Measurements from ENCODE around the gene BLTP3B.
A peak's percentile ranks its signal among the peaks of the same experiment; 100 is the strongest.

The BLTP3B gene

DNA sequence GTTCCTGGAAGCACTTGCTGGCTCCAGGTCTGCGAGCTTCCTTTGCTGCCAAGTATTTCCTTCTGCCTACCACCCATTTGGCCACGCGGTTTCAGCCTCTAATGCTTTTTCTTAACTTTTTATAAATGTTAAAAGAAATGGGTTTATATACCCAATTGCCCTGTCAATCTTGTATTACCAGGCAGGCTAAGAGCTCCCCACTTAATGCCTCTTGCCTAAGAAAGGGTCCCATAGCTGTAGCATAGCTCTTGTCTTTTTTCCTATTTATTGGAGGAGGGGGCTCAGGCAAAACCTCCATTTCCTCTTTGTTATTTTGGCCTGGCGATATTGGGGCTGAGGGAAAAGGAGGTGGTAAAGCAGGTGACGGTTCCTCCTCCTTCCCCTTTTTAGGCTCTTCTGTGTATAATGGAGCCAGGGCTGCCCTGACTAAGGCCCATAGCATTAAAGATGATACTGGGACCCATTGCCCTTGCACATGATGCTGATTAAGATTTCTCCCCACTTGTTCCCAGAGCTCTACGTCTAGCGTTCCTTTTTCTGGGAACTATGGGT is 21.6 kb upstream of the BLTP3B start:
- DNase-seq (ENCODE audit: low read depth in 2 of 2, low spot score in 1 of 2), result no peak

GRCh38 chr12:100163416-100164152 is 20.9 kb upstream of the BLTP3B start:
- DNase-seq (ENCODE audit: low read depth in 2 of 2, low spot score in 1 of 2), result peak; percentile 21 to 43

- no peak for DNase-seq (ENCODE audit: low read depth in 2 of 2, low spot score in 1 of 2)
Measured at GRCh38 chr12:100159391-100160104, 16.9 kb upstream of the BLTP3B start.

- no peak for DNase-seq (ENCODE audit: low read depth in 2 of 2, low spot score in 1 of 2)
Measured at GRCh38 chr12:100158535-100158934, 15.9 kb upstream of the BLTP3B start.

DNA sequence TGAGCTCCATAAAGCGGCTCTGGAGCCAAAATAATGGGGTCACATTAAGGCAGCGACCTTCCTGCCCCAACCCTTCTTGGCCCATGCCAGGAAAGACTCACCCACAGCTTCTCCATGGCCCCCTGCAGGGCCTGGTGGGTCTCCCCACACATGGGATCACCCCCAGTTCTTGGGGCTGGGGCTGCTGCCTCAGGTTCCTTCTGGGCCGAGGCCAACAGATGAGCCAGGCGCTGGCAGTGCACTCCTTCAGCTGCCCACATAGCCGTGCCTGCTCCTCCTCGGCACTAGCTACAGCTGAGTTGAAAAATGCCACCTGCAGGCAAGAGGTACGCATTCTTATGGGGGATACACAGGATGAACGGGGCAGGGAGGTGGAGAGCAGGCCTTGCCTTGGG is 14.8 kb upstream of the BLTP3B start:
- DNase-seq (ENCODE audit: low read depth in 2 of 2, low spot score in 1 of 2), result no peak

DNA sequence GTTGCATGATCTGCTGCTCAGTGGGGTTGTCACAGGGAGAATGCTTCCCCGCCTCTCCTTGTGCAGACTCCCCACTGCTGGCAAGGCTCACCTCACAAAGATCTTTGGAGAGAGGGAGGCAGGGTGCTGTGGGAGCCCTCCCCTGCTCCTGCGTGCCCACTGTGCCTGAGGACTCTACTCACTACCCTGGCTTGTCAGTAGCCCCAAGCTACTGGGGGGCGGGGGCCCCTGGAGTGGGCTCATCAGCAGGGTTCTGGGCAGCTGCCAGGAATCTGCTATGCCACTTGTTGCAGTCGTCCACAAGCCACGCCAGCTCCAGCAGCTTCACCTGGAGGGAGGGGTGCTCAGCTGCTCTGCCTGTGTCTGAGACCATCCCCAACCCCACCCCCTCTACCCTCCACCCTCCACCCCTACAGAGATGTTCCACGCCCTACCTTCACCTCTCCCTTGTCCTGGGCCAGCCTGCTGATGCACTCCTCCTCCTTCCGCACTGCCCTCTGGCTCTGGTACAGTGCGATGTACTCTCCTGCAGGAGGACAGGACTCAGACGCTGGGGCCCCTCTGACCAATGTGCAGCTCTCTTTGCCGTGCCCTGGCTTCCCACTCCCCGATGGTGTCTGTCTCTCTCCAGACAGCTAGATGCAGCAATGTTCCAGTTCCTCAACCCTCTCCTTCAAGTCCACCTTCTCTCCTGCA is 14.2 kb upstream of the BLTP3B start:
- no peak for DNase-seq (ENCODE audit: low read depth in 2 of 2, low spot score in 1 of 2)

DNA sequence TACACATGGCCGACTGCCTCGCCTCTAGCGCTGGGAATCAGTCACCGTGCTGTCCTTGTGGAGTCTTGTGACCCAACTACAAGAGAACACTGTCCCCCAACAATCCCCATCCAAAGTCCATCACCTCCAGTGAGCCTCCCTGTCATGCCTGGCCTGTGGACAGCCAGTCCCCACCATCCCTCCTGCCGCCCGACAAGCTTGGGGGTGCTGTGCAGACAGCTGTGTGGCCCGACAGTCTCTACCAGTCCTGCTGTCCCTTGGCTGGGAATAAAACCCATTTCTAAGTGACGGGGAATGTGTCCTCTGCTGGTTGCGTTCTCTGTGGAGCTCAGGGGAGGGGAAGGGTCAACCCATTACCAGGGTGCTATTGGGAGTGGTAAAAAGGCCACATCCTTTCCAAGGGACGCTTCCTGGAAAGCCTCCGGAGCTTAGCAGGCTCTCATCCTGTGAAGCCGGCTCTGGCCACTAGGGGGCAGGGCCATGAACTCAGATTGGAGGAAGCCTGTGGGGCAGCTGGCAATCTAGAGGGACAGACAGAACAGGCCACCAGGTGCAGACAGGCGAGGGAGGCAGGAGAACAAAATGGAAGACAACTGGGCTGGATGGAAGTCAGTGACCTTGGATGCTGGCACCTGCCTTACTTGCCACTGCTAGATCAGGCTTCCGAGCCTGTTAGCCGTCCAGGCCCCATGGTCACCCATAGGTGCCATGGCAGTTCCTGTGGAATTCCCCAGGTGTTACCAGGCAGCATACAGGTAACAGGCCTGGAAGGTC is 12.0 kb upstream of the BLTP3B start:
- DNase-seq (ENCODE audit: low read depth in 2 of 2, low spot score in 1 of 2), result peak; percentile 40 to 60

- DNase-seq (ENCODE audit: low read depth in 2 of 2, low spot score in 1 of 2), result no peak
Measured at GRCh38 chr12:100153131-100153530, 10.5 kb upstream of the BLTP3B start.

DNA sequence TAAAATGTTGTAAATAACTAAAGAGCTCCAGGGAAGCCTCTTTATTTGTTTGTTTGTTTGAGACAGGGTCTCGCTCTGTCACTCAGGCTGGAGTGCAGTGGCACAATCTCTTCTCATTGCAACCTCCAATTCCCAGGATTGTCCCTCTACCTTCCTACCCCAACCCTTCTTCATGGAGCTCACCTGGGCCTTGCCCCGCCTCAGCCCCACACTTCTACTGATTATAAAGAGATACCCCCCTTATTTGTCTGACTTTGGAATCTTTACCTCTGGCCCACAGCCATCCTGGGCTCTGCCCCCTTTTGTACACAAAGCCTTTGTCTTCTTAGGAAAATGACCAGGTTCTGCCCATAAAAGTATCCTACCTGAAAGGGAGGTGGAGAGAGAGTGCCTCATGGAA is 9.1 kb upstream of the BLTP3B start:
- DNase-seq (ENCODE audit: low read depth in 2 of 2, low spot score in 1 of 2), result no peak

DNA sequence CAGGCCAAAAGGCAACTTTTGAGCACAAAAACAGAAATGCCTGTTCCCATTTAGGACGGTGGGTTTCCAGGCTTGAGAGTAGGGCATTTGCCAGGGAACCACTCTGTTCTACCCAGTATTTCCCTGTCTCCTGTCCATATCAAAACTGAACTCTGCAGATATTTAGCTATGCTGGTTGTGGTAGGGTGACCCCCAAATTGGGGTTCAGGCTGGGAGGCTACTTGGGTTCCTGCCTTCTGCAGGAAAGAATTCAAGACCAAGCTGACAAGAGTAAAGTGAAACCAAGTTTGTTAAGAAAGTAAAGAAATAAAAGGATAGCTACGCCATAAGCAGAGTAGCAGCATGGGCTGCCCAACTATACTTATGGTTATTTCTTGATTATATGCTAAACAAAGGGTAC is 3.6 kb upstream of the BLTP3B start:
- DNase-seq (ENCODE audit: low read depth in 2 of 2, low spot score in 1 of 2), result no peak

GRCh38 chr12:100145643-100146042 is 3.0 kb upstream of the BLTP3B start:
- DNase-seq (ENCODE audit: low read depth in 2 of 2, low spot score in 1 of 2), result no peak

DNA sequence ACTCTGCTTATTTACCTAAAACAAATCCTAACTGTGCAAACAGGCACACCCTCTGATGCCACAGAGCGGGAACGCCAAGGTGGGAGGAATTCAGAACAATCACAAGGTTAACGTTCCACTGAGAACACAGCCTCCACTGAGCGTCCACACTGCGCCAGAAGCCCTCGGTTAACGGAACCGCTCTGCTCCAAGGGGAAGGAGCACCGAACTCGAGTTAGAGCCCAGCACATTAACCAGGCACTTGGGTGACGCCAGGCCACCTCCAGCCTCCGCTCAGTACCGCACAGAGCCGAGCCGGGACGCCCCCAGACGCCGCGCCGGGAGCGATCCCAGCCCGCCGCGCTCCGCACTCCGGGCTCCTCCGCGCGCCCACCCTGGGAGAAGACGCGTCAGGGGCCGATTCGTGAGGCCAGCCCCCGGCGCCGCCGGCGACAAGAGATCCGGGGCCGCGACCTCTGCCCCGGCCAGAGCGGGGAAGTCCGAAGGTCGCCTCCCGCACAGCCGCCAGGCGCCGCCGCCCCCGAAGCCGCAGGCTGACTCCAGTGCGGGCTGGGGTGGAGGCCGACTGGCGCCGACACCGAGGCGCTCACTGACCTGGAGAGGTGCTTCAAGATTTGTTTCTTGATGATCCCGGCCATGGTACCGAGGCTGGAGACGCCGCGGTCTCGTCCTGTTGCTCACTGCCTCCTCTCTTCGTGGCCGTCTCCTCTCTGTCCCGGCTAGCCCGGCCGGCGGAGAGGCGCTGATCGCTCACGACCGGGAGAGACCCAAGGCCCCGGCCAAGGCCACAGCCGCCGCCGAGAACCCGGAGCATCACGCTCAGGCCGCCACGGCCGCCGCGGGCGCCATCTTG is 450 bp downstream of the BLTP3B start:
- no peak for DNase-seq (ENCODE audit: low read depth in 2 of 2, low spot score in 1 of 2)

DNA sequence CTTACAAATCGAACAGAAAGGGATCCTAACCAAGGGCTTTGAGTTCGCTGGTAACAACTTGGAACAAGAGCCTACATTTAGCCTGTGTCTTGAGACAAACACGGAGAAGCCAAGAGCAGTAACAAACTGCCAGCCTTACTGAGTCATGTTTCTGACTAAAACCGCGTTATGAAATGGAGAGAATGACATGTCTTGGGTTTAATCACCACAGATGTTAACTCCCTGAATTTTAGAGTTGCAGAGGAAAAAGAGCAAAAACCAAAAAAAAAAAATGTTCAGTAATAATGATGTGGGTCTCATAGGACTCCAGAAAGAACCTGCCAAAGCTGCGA is 1.0 kb downstream of the BLTP3B start:
- DNase-seq (ENCODE audit: low read depth in 2 of 2, low spot score in 1 of 2), result no peak

GRCh38 chr12:100138803-100139098 is 3.9 kb downstream of the BLTP3B start:
- DNase-seq (ENCODE audit: low read depth in 2 of 2, low spot score in 1 of 2), result no peak

DNA sequence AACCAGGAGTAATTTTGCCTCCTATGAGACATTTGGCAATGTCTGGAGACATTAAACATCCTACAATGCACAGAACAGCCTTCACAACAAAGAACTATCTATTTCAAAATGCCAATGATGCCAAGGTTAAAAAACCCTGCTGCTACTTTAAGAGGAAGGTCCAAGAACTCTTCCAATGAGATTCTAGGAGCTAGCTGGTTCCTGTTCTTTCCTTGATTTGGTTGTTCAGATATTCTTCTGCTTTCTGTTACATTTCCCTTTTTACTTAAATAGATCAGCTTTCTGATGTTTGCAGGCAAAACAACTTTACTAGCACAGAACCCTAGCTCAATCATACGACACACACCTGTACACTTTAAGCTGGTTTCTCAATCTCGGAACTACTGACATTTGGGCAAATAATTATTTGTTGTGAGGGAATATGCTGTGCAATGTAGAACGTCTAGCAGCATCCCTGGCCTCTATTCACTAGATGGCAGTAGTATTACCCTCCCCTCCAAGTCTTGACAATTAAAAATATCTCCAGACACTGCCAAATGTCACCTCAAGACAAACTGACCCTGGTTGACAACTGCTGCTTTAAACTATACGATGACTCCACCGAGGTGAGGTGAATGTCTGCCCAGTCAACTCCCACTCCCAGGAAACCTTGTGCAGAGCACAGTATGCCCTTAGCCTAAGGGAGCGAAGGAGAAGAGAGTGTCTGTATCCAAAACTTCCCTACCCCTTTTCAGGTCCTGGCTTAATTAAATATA is 4.4 kb downstream of the BLTP3B start:
- no peak for DNase-seq (ENCODE audit: low read depth in 2 of 2, low spot score in 1 of 2)

DNA sequence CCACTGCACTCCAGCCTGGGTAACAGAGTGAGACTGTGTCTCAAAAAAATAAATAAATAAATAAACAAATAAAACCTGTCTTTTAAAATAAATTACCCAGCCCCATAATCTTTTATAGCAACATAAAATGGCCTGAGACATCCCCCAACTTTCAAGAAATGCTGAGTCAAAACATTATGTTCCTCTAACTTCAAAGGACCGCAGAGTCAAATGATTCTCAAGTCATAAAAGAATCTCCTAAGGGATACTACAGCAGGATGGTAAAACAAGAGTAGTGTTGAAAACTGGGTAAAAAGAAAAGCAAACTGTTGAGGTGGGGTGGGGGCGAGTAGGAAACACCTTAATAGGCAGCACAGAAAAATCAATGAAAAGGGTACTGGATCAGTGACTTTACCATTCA is 9.5 kb downstream of the BLTP3B start:
- DNase-seq (ENCODE audit: low read depth in 2 of 2, low spot score in 1 of 2), result no peak

DNA sequence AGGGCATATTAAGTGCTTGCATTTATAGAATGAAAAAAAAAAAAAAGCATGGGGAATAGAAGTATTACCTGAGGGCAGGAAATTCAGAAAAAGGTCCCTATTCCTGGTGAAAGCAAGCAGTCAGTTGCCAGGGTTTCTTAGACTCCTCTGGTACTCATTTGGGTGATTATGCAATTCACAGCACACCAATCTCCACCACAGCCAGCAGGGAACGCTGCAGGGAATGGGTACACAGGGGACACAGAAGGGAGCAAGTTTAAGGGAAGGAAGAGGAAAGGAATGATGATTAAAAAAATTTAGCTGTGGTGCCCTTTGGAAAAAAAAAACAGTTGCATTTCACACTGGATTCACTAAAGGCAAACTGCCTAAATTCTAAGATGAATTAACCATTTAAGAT is 14.2 kb downstream of the BLTP3B start:
- no peak for DNase-seq (ENCODE audit: low read depth in 2 of 2, low spot score in 1 of 2)

DNA sequence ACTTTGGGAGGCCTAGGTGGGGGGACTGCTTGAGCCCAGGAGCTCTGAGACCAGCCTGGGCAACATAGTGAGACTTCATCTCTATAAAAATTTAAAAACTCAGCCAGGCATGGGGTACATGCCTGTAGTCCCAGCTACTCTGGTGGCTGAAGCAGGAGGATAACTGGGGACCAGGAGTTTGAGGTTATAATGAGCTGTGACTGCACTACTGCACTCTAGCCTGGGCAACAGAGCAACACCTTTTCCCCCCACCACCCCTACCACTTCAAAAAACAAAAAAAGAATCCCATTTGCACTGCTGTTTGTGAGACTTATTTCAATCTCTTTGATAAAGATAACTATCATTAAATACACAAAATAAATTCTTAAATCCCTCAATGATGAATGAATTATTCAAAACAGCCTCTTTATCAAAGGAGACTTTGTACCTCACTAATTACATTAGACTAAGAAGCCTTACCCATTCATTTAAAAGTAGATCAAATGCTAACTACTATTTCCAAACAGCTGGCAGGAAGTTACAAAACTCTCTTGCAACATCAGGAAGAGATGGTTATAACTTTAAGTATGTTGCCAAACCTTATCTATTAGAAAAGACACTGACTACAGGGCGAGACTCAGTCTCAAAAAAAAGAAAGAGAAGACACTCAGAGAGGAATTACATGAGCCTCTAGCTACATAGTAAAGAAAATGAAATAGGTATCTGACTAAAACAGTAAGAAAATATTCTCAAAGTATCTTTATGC is 14.7 kb downstream of the BLTP3B start:
- no peak for DNase-seq (ENCODE audit: low read depth in 2 of 2, low spot score in 1 of 2)
